ENCODE data around the gene CPOX. TPM values are rescaled to one million over a fixed set of nuclear protein-coding genes. Genes with fewer than 3 reads are reported as not detected.

CPOX gene
- total RNA-seq, 1 experiment from 2014 or later = 24.7 TPM

DNA sequence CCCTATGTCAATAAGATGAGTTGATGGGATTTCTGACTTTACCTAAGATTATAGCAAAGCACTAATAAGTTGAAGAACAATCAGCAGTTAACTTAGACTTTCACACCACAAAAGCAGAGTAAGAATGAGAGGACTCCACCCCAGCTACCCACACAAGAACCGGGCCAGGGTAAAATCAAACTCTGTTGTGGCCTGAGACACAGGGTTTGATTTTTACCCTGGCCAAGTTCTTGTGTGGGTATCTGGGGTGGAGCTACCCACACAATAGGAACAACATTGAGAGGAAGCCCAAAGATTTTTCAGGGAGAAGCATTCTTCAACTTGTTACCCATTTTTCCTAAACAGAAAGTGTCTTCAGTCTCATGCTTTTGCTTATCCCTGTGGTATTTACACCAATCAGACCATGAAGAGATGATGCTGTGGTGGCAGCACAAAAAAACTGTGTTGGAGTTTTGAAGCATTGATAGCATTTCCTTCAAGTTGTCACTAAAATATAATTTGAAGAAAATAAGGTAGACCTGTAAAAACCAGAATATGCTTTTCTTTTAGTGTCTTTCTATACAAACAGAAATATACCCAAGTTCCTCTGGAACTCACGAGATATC lies 25.6 kb downstream of the CPOX start:
- Histone ChIP-seq H4K91ac (ENCODE audit: insufficient read length, low read depth, low read length) (no peak overlapping the region), H3K27me3 (ENCODE audit: insufficient read depth, low read length) (no peaks in the 10 kb centered on the region), H3K23ac (ENCODE audit: insufficient read length, low read depth, low read length) (no peak overlapping the region), H3T11ph (ENCODE audit: low read length) (no peak overlapping the region), H3K23me2 (ENCODE audit: insufficient read length, low read depth, low read length, poor library complexity, severe bottlenecking) (no peaks in the 10 kb centered on the region), H3K14ac (ENCODE audit: insufficient read depth, low read length) (no peak overlapping the region), H3K4me1 (ENCODE audit: insufficient read depth, low read length) (no peaks in the 10 kb centered on the region), H2AFZ (ENCODE audit: low read length) (no peak overlapping the region), H3K79me2 (ENCODE audit: insufficient read depth, low read length) (no peaks in the 10 kb centered on the region), H4K8ac (replicated peaks; ENCODE audit: insufficient read length, low read depth, low read length) (no peak overlapping the region), H3K79me1 (ENCODE audit: insufficient read depth, low read depth, low read length, poor library complexity, severe bottlenecking) (no peaks in the 10 kb centered on the region), H3K4ac (ENCODE audit: low read depth, low read length) (no peak overlapping the region), H2BK12ac (ENCODE audit: insufficient read length, low read depth, low read length) (no peak overlapping the region), H3K9ac (ENCODE audit: extremely low read depth, insufficient read length, low read length) (no peak overlapping the region), H2BK20ac (ENCODE audit: low read depth, low read length, poor library complexity, severe bottlenecking) (no peak overlapping the region), H3K18ac (ENCODE audit: insufficient read length, low read depth, low read length) (no peak overlapping the region), H2BK15ac (ENCODE audit: low read depth, low read length) (no peak overlapping the region), H2AK5ac (ENCODE audit: insufficient read length, low read length) (no peak overlapping the region), H4K5ac (ENCODE audit: insufficient read length, low read depth, low read length) (no peak overlapping the region), H2BK5ac (ENCODE audit: insufficient read length, low read length) (no peak overlapping the region), H3K9me3 (ENCODE audit: control insufficient read depth, low read depth, low read length) (no peaks in the 10 kb centered on the region), H4K20me1 (ENCODE audit: control insufficient read depth, insufficient read depth, insufficient read length) (no peaks in the 10 kb centered on the region), H3K27ac (ENCODE audit: insufficient read length, low read depth, low read length) (no peak overlapping the region), H3K56ac (ENCODE audit: insufficient read length, low read depth, low read length) (no peak overlapping the region), H2BK120ac (ENCODE audit: low read depth, low read length, poor library complexity, severe bottlenecking) (no peak overlapping the region), H3K4me2 (ENCODE audit: insufficient read depth, insufficient read length, low read length) (no peak overlapping the region)
- H3K9me3 Mint-ChIP-seq = no peaks in the 10 kb centered on the region; a peak in 1 of 5 replicates
- TF ChIP-seq, protein P1, sequence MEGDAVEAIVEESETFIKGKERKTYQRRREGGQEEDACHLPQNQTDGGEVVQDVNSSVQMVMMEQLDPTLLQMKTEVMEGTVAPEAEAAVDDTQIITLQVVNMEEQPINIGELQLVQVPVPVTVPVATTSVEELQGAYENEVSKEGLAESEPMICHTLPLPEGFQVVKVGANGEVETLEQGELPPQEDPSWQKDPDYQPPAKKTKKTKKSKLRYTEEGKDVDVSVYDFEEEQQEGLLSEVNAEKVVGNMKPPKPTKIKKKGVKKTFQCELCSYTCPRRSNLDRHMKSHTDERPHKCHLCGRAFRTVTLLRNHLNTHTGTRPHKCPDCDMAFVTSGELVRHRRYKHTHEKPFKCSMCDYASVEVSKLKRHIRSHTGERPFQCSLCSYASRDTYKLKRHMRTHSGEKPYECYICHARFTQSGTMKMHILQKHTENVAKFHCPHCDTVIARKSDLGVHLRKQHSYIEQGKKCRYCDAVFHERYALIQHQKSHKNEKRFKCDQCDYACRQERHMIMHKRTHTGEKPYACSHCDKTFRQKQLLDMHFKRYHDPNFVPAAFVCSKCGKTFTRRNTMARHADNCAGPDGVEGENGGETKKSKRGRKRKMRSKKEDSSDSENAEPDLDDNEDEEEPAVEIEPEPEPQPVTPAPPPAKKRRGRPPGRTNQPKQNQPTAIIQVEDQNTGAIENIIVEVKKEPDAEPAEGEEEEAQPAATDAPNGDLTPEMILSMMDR (conservative IDR thresholded peaks at IDR 0.05) = no peak
- no peaks in the 10 kb centered on the region for H3K36me3 Mint-ChIP-seq (ENCODE audit: insufficient read depth in 1 of 3, low read depth in 3 of 3)
- WGBS (ENCODE audit: extremely low coverage, insufficient read length, low lambda C conversion rate) = no CpG with 5 or more reads among the region's 2 CpGs
- no peak overlapping the region for H3K4me3 Mint-ChIP-seq
- no peaks in the 10 kb centered on the region for H3K27me3 Mint-ChIP-seq (ENCODE audit: low read depth)
- H3K4me1 Mint-ChIP-seq = peaks cover 0 to 2% of the 10 kb centered on the region in 2 experiments; a peak in 1 of 4 replicates
- DNase-seq = no peak
- H3K27ac Mint-ChIP-seq = no peak overlapping the region

All from H9 (cell line).